ENCODE results near the gene MANBA.
"Not testable (repeated sequence)": the region's sequence is repeated elsewhere in the genome, so short reads cannot be mapped to it uniquely, and the experiment has no call there.

The MANBA gene

DNA sequence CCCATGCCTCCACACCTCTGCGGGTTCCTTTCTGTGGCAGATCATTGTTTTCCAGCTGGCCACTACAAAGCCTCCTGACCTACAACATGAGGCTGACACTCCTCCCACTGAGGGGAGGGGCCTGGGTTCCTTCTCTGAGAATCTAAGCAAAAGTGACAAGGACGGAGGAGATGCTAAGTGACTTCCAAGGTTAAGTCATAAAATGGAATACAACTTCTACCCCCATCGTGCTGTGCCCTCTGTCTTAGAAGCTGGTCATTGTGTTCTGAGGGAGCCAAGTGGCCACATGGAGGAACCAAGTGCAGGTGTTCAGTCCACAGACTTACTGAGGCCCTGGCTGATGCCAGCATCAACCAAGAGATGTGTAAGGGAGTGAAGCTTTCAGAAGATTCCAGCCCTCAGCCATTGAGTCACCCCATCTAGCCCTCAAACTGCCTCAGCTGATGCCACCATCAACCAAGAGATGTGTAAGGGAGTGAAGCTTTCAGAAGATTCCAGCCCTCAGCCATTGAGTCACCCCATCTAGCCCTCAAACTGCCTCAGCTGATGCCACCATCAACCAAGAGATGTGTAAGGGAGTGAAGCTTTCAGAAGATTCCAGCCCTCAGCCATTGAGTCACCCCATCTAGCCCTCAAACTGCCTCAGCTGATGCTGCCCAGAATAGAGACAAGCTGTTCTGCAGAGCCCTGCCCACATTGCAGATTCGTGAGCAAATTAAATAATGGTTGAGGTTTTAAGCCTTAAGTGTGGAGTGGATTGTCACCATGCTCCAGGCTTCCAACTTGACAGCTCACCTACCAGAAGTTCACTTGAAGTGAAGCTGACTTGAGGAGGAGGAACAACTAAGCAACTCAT, 140.8 kb downstream of the MANBA start:
- peak; percentile 84 for DNase-seq (ENCODE audit: low spot score)

DNA sequence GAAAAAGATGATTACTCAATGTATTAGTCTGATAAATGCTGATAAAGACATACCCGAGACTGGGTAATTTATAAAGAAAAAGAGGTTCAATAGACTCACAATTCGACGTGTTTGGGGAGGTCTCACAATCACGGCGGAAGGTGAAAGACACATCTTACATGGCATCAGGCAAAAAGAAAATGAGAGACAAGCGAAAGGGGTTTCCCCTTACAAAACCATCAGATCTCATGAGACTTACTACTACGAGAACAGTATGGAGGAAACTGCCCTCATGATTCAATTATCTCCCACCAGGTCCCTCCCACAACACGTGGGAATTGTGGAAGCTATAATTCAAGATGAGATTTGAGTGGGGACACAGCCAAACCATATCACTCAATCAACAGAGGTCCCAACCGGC, 141.7 kb downstream of the MANBA start:
- not testable (repeated sequence) for DNase-seq (ENCODE audit: low spot score)

DNA sequence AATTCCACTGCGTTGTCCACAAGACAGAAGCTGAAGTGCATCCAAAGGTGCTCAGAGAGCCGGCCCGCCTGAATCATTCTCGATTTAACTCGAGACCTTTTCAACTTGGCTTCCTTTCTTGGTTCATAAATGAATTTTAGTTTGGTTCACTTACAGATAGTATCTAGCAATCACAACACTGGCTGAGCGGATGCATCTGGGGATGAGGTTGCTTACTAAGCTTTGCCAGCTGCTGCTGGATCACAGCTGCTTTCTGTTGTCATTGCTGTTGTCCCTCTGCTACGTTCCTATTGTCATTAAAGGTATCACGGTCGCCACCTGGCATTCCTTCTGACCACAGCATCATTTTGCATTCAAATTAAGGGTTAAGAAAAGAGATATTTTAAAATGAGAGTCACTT, 144.1 kb downstream of the MANBA start:
- DNase-seq (ENCODE audit: low spot score) = no peak

DNA sequence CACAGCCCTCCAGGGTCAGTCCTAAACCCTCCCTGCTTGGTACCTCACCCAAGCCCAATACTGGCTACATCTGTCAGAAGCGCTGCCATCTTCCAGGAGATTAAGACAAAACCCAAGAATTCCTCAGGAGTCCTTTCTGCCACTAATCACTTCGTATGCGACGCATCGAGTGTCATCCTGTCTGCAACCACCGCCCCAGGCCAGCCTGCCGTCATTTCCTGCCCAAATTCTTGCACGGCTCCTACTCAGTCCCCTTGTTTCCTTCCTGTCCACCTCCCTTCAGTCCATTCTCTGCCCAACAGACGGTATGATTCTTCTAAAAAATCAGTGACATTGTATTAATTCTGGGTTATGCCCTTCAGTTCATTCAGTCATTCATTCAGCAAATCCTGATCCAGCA, 146.0 kb downstream of the MANBA start:
- DNase-seq (ENCODE audit: low spot score) = no peak

DNA sequence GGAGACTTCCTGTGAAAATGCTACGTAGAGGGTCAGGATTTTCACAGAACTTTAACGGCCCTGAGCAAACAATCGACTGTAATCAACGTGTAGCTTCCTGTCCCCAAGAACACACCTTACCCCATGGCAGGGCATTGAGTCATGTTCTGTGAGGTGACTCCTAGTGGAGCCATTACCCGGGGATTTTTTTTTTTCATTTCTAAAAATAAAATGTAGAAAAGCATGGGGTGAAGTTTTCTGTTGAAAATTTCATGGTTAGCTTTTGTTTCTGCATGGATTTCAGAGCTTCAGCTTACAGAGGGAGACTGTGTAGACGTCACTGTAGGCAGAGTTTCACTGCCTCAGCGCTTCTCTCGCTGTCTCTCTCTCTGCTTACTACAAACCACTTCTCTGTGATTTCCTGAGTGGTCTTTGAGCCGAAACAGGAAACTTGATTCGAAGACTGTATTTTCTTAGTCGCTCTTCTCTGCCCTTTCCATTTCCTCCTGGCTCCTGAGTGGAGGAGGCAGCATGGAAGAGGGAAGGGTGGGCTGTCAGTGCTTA, 147.9 kb downstream of the MANBA start:
- no peak for DNase-seq (ENCODE audit: low spot score)

DNA sequence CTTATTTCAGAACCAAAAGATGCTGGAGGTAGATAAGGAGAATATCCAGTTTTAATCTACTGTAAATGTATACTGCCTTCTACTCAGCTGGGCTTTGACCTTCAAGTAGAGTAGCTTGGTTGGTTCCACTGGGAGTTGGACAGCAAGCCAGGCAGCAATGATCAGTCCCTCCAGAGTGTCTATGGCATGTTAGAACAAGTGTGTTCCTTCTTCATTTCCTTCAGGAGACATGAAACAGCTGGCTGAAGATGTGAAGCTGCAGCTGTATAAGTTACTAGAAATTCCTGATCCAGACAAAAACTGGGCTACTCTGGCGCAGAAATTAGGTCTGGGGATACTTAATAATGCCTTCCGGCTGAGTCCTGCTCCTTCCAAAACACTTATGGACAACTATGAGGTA, 148.6 kb downstream of the MANBA start:
- DNase-seq (ENCODE audit: low spot score) = no peak

DNA sequence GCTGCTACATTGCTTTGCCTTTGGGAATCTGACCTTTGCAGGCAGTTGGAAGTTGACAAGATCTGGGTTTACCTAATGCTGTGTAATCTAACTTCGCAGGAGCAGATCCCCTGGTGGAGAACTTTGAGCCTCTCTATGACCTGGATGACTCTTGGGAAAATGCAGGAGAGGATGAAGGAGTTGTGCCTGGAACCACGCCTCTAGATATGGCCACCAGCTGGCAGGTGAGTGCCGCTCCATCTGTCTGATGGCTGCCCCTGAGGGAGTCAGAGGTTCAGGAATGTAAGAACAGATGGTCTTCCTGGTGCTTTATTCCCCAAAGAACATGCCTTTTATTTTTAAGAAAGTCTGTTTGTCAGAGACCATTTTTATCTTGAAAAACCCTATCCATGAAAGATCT, 150.3 kb downstream of the MANBA start:
- DNase-seq (ENCODE audit: low spot score) = no peak

DNA sequence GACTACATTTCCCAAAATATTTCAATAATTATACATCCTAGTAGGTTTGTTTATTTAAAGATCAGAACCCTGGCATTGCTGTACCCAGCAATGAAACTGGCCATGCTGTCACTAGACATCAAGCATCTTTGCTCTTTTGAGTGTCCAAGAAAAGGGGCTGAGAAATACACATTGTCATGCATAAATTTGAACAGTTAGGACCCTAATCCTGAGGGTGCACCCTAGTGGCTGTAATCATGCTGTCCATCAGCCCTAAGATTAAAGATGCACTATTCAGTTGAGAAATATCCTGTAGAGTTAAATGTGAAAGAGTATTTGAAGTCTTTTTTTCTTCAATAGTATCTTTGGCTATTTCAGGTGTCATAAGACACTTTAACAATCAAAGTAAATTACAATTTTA, 150.8 kb downstream of the MANBA start:
- no peak for DNase-seq (ENCODE audit: low spot score)

DNA sequence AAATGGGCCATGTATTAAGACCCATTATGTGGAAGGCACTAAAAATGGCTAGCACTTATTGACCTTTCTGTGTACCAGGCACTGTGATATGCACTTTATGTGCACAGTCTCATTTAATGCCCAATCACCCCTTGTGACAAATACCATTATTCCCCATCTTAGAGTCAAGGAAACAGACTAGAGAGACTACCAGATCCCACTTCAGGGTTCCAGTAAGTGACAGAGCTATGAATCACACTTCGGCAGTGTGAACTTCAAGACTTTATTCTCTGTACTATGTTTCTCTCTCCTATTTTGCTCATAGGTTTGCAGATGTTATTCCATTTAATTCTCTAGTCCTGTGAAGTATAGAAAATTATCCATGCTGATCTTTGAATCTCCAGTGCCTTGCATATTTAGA, 152.6 kb downstream of the MANBA start:
- peak; percentile 50 for DNase-seq (ENCODE audit: low spot score)

DNA sequence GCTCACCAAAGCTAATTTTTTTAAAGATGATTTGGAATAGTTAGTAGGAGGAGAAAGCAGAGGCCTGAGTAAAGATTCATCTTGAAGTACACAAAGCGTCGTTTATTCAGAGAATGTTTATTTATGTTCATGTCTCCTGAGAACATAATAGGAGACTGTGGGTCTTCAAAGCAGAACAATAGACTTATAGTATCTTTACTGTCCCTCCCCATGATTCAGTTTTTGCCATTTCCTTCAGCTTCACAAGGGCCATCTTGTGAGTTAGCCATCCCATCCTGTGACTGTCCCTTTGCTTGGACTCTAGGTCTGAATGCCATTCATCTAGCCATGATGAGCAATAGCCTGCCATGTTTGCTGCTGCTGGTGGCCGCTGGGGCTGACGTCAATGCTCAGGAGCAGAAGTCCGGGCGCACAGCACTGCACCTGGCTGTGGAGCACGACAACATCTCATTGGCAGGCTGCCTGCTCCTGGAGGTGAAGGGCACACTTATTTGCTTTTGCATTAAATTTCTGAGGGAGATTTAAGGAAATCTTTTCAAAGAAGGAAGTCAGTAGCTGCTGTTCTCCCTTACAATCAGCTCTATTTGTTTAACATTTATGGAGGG, 153.8 kb downstream of the MANBA start:
- DNase-seq (ENCODE audit: low spot score) = no peak

DNA sequence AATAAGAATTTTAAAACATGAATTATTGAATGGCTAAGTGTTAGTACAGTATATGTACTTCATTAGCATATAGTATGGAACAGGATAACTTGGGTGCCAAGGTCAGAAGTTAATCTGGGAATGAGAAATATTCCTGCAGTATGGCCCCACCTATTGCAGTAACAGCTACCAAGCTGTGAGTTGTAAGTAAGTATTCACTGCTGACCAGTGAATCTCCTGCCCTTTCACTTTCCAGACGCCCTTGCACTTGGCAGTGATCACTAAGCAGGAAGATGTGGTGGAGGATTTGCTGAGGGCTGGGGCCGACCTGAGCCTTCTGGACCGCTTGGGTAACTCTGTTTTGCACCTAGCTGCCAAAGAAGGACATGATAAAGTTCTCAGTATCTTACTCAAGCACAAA, 154.5 kb downstream of the MANBA start:
- DNase-seq (ENCODE audit: low spot score) = peak; percentile 20

DNA sequence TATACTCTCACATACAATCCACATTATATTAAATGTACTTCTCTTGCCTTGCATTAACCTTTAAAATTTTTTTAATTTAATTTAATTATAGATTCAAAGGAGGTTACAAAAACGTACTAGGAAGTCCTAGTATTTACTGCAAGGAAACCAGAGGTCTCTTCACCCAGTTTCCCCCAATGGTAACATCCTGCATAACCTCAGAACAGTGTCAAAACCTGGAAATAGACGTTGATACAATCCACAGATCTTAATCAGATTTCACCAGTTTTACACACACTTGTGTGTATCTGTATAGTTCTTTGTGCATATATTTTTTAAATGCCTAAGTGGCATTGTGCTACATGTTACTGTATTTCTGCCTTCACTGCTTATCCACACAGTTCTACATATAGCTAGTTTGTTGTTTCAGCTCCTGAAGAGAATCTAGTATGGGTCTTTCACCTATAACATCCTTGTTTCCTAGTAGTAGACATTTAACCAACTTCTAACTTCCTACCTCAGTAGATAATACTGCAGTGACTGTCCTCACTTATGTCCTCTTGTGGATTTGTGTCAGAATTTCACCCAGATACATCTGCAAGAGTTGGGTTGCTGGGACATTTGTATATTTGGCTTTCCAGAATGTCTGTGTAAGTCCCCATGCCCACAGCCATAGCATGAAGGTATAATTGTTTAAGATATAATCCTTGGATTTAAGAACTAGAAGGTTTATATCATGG, 156.4 kb downstream of the MANBA start:
- DNase-seq (ENCODE audit: low spot score) = no peak

DNA sequence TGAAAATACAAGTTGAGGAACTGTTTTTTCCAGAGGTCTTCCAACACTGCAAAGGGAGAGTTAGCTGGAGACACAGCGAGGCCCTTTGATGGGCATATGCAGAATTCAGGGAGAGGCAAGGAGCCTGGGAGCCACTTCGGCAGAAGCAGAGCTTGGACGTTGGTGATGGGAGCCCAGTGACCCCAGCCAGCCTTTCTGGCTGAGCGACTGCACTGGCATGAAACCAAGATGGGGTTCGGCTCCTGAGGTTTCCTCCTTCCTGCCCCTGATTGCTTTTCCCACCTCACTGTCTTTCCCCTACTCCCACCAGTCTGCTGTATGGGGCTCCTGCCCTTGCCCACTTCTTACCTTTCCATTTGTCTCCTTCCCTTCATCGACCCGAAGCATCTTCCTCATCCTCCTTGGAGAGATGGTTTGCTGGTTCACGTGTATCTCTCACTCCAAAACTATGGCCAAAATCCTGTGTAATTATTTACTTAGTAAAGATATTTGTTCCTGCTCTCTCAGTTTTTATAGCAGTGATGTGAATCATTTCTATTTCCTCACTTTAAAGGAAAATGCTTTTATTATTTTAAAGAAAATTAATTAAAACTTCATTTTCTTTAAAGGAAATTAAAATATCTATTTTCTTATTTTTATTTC, 159.1 kb downstream of the MANBA start:
- peak; percentile 55 for DNase-seq (ENCODE audit: low spot score)

DNA sequence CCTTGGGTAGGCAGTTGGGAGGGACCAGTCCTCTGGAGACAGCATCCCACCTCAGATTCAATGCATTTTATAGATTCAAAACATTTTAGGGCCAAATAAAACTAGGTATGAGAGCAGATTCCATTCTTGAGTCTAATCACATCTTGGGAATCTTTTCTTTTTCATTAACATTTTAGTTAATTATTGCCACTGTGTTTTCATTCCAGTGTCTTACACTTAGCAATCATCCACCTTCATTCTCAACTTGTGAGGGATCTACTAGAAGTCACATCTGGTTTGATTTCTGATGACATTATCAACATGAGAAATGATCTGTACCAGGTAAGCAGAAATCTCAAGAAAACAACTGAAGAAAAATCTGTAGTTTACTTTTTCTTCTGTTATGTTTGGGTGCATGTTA, 160.1 kb downstream of the MANBA start:
- peak; percentile 42 for DNase-seq (ENCODE audit: low spot score)

DNA sequence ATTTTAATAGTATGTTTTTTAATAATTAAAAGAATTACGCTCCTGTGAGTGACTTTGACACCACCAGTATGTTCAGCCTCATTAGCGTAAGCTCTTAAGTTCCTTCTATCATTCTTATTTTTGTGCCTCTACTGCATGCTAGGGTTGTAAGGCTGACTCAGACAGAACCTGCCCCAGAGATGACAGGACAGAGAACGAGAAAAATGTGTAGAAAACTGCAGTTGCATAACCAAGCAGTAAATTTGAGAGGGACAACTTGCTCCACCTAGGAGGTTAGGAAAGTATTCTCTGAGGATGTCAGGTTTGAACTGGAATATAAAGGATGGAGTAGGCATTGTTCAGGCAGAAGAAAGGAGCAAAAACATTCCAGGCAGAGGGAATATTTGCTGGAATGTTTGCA, 160.9 kb downstream of the MANBA start:
- DNase-seq (ENCODE audit: low spot score) = peak; percentile 24

DNA sequence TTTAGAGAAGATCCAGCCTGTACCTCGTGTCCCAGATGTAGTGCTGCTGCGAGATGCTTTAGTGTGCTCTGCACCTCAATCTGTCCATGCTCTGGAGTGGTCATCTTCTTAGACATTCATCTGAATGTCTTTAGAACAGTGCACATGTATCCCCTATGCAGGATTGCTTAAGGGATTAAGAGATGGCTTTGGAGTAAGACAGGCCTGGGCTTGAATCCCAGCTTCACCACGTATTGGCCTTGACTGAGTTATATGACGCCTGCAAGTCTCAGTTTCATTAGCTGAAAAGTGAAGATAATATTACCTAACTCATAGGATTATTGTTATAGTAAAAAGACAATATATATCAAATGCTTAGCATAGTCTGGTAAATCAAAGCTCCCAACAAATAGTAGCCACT, 161.3 kb downstream of the MANBA start:
- DNase-seq (ENCODE audit: low spot score) = no peak

DNA sequence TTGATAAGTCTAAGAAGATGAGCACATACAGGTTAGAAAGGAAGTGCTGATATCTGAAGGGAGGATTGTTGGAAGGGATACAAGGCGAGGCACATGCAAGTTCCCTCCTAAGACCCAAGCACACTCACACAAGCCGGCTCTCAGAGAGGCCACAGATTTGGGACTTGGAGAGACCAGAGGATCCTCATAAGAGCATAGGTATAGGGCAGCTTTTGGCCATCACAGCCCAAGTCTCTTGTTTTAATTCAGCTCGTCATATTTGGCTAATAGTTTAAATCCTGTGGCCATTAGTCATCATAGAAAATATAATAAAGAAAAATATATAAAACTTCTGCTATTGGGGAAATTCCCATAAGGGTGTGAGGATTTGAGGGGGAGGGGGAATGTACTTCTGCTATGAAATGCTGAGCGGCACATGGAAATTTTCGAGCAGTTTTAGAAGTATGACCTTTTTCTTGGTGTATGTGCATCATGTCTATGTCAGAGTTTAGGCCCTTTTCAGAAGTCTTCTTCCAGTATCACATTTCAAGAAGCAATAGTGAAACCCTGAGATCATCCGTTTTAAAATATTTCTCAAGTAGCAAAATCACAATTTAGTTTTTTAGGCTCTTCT, 161.9 kb downstream of the MANBA start:
- DNase-seq (ENCODE audit: low spot score) = no peak

DNA sequence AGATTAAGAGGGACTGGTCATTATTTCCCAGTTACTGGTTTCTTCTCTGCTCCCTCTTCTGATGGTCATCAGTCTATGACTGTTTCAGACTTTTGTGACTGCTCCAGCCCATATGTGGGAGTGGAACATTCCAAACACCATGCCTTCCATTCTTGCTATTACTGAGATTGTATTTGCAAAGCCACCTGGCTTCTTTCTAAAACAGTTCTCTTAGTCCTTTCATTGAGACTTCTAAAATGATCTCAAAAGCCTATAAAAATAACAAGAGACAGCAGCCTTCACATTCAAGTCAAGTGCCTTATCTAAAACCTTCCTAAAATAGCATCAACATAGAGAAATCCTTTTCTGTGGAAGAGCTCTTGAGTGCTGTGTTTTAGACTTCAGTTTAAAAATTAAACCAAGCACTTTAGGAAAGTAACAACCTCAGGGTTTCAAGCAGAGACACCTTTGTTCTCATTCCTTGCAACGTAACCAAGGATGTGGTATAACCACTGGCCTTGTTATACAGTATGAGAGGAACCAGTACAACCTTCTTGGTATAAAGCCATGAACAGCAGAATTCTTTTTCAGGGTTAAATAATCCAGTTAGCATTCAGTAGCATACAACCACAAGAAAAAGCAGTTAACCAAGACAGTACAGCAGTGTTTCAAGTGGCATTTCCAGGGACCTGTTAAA, 162.5 kb downstream of the MANBA start:
- peak; percentile 15 for DNase-seq (ENCODE audit: low spot score)

DNA sequence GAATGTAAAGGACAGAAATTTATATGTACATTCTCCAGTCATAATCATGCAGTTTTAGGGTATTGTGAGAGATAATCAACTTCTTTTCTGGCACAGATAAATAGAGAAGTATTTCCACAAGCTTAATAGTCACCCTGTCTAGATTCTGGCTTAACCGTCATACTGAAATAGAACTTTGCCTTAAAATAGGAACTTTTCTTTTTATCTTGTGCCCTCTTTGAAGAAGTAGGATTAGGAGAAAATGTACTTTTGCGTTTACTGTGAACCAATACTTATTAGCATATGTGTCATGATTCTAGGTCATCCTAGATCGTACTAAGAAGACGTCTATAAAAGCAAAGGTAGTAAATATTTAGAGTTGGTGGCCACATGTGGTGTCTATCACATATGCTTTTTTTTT, 164.2 kb downstream of the MANBA start:
- no peak for DNase-seq (ENCODE audit: low spot score)

DNA sequence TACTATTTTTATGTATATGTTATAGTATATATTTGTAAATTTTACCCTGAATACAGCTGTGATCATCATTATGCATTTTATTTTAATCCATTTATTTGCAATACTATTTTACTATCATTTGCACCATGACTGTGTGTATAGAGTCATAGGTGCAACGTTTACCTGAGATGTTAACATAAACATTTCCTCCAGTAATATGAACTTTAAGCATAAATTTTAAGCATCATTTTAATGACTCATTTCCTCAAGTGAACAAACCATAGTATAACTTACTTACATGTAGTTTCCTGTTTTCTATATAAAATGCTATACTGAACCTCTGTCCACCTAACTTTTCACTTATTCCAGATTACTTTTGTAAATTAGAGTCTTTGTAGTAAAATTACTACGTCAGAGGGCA, 166.8 kb downstream of the MANBA start:
- no peak for DNase-seq (ENCODE audit: low spot score)

DNA sequence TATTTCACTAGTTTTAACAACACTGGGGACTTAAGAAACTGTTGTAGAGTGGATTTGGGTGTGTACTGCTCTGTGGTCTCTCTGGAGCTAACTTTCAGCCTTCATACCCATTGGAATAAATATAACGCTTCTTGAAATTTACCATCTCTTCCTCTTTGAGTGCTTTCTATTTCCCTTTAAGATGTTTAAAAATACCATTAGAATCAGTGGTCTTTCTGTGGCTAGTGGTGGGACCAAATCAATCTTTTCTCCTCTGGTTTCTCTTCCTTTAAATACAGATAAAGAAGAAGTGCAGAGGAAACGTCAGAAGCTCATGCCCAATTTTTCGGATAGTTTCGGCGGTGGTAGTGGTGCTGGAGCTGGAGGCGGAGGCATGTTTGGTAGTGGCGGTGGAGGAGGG, 167.6 kb downstream of the MANBA start:
- DNase-seq (ENCODE audit: low spot score) = no peak

Measured in kidney tubule cell (primary cell).